A673 (cell line): ENCODE data around the gene NAT14. TPM values are rescaled to one million over a fixed set of nuclear protein-coding genes. Genes with fewer than 3 reads are reported as not detected.

ENCODE experiments used
- BruUV-seq: library from RNA; stranded (reverse); fragments of 400-500 nt; replicated peaks from 2 replicates; lab custom pipeline; 2021; lab: Mats Ljungman, UMichigan
- CTCF ChIA-PET: fragments of 300-600 bp; sonication (Branson Sonifier 250); formaldehyde crosslinking; loops from one replicate; lab custom pipeline; 2022; ENCODE audit warnings: antibody characterized with exemption; lab: Charles Lee
- POLR2A ChIA-PET: fragments of 300-600 bp; sonication (Branson Sonifier 250); formaldehyde crosslinking; loops from one replicate; lab custom pipeline; 2022; ENCODE audit warnings: antibody characterized with exemption; ENCODE audit not compliant: low non-redundant PET; lab: Charles Lee
- DNase-seq: peaks from one replicate; pipeline ENCODE4 v3.0.0-alpha.2; 2015; ENCODE audit warnings: low spot score
- H3K27ac ChIP-seq: fragments of 200-600 bp; sonication (generic); 2 replicates; pipeline ENCODE4 v1.5.1; 2016; ENCODE audit warnings: mixed run types, low read depth, mild to moderate bottlenecking, mixed read lengths, antibody characterized with exemption, low read length; ENCODE audit not compliant: poor library complexity, severe bottlenecking
- H3K27me3 ChIP-seq: fragments of 200-600 bp; sonication (generic); replicated peaks from 2 replicates; pipeline ENCODE4 v1.6.1; 2017; ENCODE audit warnings: mixed run types, low read depth, mild to moderate bottlenecking, mixed read lengths, antibody characterized with exemption, low read length; ENCODE audit not compliant: insufficient read depth, poor library complexity
- H3K36me3 ChIP-seq: fragments of 200-600 bp; sonication (generic); 2 replicates; pipeline ENCODE4 v1.6.1; 2016; ENCODE audit warnings: mixed run types, mild to moderate bottlenecking, mixed read lengths, antibody characterized with exemption, low read length; ENCODE audit not compliant: insufficient read depth, poor library complexity, severe bottlenecking
- H3K4me1 ChIP-seq: fragments of 200-600 bp; sonication (generic); 2 replicates; pipeline ENCODE4 v1.6.1; 2017; ENCODE audit warnings: mixed run types, mild to moderate bottlenecking, mixed read lengths, antibody characterized with exemption, low read length; ENCODE audit not compliant: insufficient read depth, poor library complexity, severe bottlenecking
- H3K4me3 ChIP-seq: fragments of 200-600 bp; sonication (generic); 2 replicates; pipeline ENCODE4 v1.5.1; 2016; ENCODE audit warnings: low read depth, mixed run types, mild to moderate bottlenecking, mixed read lengths, low read length; ENCODE audit not compliant: poor library complexity, severe bottlenecking
- H3K9me3 ChIP-seq: fragments of 200-600 bp; sonication (generic); 2 replicates; pipeline ENCODE4 v1.6.1; 2016; ENCODE audit warnings: mixed run types, low read depth, mild to moderate bottlenecking, mixed read lengths, antibody characterized with exemption, low read length; ENCODE audit not compliant: poor library complexity, severe bottlenecking
- EZH2 ChIP-seq: fragments of 200-600 bp; sonication (generic); IDR thresholded peaks from 2 replicates; pipeline ENCODE4 v1.6.1; 2017; ENCODE audit warnings: borderline replicate concordance, low read depth, mild to moderate bottlenecking, mixed read lengths, antibody characterized with exemption, low read length; ENCODE audit not compliant: poor library complexity, severe bottlenecking
- intact Hi-C: fragments of 100-400 bp; cut with micrococcal nuclease; formaldehyde crosslinking; loops from one replicate; pipeline ENCODE4 v1.10.0; 2022; ENCODE audit not compliant: unreplicated experiment
- total RNA-seq: library from RNA; stranded (reverse); gene quantifications from 2 replicates; pipeline ENCODE4 v1.2.3, GENCODE V29; 2021
- TF ChIP-seq, protein P1 (sequence below): fragments of 300-800, 200-600 bp; sonication (generic); conservative IDR thresholded peaks from 2 replicates; pipeline ENCODE4 v1.5.1; 2017; ENCODE audit warnings: low read depth, mild to moderate bottlenecking, antibody characterized with exemption, low read length, moderate library complexity, mixed read lengths

The NAT14 gene
- total RNA-seq, 1 experiment from 2014 or later, result 55.1 TPM

GRCh38 chr19:55500368-55500952 is 15.5 kb downstream of the NAT14 start:
- no TSS peak for BruUV-seq
- ChIA-PET POLR2A (no interaction called here), CTCF (no interaction called here)
- intact Hi-C loops, result loop anchor here (5.0 kb wide), 1 partner anchor 33 kb away; no protein-coding TSS in a partner anchor
- H3K4me1 ChIP-seq, result no peaks in the 10 kb centered on the region
- TF ChIP-seq, protein P1, sequence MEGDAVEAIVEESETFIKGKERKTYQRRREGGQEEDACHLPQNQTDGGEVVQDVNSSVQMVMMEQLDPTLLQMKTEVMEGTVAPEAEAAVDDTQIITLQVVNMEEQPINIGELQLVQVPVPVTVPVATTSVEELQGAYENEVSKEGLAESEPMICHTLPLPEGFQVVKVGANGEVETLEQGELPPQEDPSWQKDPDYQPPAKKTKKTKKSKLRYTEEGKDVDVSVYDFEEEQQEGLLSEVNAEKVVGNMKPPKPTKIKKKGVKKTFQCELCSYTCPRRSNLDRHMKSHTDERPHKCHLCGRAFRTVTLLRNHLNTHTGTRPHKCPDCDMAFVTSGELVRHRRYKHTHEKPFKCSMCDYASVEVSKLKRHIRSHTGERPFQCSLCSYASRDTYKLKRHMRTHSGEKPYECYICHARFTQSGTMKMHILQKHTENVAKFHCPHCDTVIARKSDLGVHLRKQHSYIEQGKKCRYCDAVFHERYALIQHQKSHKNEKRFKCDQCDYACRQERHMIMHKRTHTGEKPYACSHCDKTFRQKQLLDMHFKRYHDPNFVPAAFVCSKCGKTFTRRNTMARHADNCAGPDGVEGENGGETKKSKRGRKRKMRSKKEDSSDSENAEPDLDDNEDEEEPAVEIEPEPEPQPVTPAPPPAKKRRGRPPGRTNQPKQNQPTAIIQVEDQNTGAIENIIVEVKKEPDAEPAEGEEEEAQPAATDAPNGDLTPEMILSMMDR, result no peak
- no peak for TF ChIP-seq EZH2
- H3K9me3 ChIP-seq, result no peaks in the 10 kb centered on the region
- no peaks in the 10 kb centered on the region for H3K27me3 ChIP-seq
- H3K4me3 ChIP-seq, result no peak overlapping the region
- no peak for DNase-seq
- H3K36me3 ChIP-seq, result no peaks in the 10 kb centered on the region
- no peak overlapping the region for H3K27ac ChIP-seq

DNA sequence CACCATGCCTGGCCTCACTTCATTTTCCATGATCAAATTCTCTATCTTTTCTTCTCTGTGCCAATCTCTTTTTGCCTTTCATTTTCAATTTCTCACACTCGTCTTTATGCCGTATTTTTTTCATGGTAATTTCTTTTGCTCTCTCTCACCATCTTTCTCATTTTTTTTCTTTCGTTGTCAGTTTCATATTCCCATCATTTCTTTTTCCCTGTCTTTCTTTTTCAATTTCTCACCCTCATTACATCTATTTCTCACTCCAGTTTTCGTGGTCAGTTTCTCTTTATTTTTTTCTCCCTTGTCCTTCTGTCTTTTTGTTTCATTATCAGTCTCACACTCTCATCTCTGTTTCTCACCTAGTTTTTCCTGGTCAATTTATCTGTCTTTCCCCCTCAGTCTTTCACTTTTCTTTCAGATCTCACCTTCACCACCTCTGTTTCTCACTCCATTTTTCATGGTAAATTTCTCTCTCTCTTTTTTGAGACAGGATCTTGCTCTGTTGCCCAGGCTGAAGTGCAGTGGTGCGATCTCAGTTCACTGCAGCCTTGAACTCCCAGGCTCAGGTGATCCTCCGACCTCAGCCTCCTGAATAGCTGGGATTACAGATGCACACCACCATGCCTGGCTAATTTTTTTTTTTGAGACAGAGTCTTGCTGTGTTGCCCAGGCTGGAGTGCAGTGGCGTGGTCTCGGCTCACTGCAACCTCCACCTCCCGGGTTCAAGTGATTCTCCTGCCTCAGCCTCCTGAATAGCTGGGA is 17.4 kb downstream of the NAT14 start:
- POLR2A ChIA-PET, result no interaction called here
- Histone ChIP-seq H3K9me3 (no peaks in the 10 kb centered on the region), H3K27me3 (no peaks in the 10 kb centered on the region), H3K36me3 (no peaks in the 10 kb centered on the region), H3K4me1 (no peaks in the 10 kb centered on the region), H3K4me3 (no peak overlapping the region), H3K27ac (no peak overlapping the region)
- TF ChIP-seq, protein P1, result no peak
- TF ChIP-seq EZH2, result no peak
- DNase-seq, result no peak
- CTCF ChIA-PET, result no interaction called here
- BruUV-seq, result no TSS peak
- intact Hi-C loops, result loop anchor here (5.0 kb wide), 1 partner anchor 35 kb away; no protein-coding TSS in a partner anchor

GRCh38 chr19:55503157-55503501 is 18.1 kb downstream of the NAT14 start:
- BruUV-seq, result no TSS peak
- Histone ChIP-seq H3K27ac (no peak overlapping the region), H3K4me1 (no peaks in the 10 kb centered on the region), H3K27me3 (no peaks in the 10 kb centered on the region), H3K4me3 (no peak overlapping the region), H3K36me3 (no peaks in the 10 kb centered on the region), H3K9me3 (no peaks in the 10 kb centered on the region)
- no peak for DNase-seq
- ChIA-PET CTCF (interaction anchor here (0.6 to 1.4 kb wide), 4 partner anchors 16 to 423 kb away, joined by 4 to 6 read pairs (median 4); partner anchors contain the start of gene NAT14), POLR2A (interaction anchor here (0.6 kb wide), 1 partner anchor 152 kb away, joined by 6 read pairs; no protein-coding TSS in a partner anchor)
- TF ChIP-seq EZH2, result no peak
- TF ChIP-seq, protein P1, result no peak
- intact Hi-C loops, result loop anchor here (5.0 kb wide), 1 partner anchor 36 kb away; no protein-coding TSS in a partner anchor
